OCI-LY3 (cell line): ENCODE measurements around the gene CREB5.

Source experiments
- H2AFZ ChIP-seq: fragments of 200-600, 300-600 bp; shearing (Covaris generic); 2 replicates; pipeline ENCODE4 v1.6.0; 2014; ENCODE audit warnings: antibody characterized with exemption, low read depth, low read length
- H3K27ac ChIP-seq: fragments of 200-600, 300-600 bp; sonication (generic); 2 replicates; pipeline ENCODE4 v1.5.1; 2014; ENCODE audit warnings: mild to moderate bottlenecking, low read length, moderate library complexity, mixed read lengths
- H3K27me3 ChIP-seq: fragments of 200-600, 300-600 bp; sonication (generic); 2 replicates; pipeline ENCODE4 v1.6.1; 2014; ENCODE audit warnings: low read depth, low read length, mixed read lengths
- H3K36me3 ChIP-seq: fragments of 200-600, 300-600 bp; sonication (generic); replicated peaks from 2 replicates; pipeline ENCODE3; 2014; ENCODE audit warnings: low read depth, low read length, mixed read lengths
- H3K4me1 ChIP-seq: fragments of 300-600, 200-600 bp; sonication (generic); 2 replicates; pipeline ENCODE4 v1.6.1; 2014; ENCODE audit warnings: low read length, mixed read lengths
- H3K4me2 ChIP-seq: fragments of 200-600, 300-600 bp; sonication (generic); 2 replicates; pipeline ENCODE4 v1.6.1; 2014; ENCODE audit warnings: low read length, mixed read lengths
- H3K4me3 ChIP-seq: fragments of 300-600, 200-600 bp; sonication (generic); 2 replicates; pipeline ENCODE4 v1.5.1; 2014; ENCODE audit warnings: antibody characterized with exemption, mild to moderate bottlenecking, low read length, moderate library complexity
- H3K79me2 ChIP-seq: fragments of 300-600, 200-600 bp; shearing (Covaris generic); 2 replicates; pipeline ENCODE4 v1.6.1; 2014; ENCODE audit warnings: mild to moderate bottlenecking, low read length, mixed read lengths
- H3K9ac ChIP-seq: fragments of 300-600, 200-600 bp; shearing (Covaris generic); 2 replicates; pipeline ENCODE4 v1.6.0; 2014; ENCODE audit warnings: mild to moderate bottlenecking, low read length, moderate library complexity
- H3K9me3 ChIP-seq: fragments of 200-600, 300-600 bp; shearing (Covaris generic); 2 replicates; pipeline ENCODE4 v1.6.1; 2014; ENCODE audit warnings: low read length, mixed read lengths; ENCODE audit not compliant: insufficient read depth
- H4K20me1 ChIP-seq: fragments of 200-600, 300-600 bp; sonication (generic); 2 replicates; pipeline ENCODE4 v1.6.1; 2016; ENCODE audit warnings: low read length, mixed read lengths; ENCODE audit not compliant: insufficient read depth
- CTCF ChIP-seq: fragments of 200-600, 300-600 bp; sonication (generic); IDR thresholded peaks from 2 replicates; pipeline ENCODE4 v1.5.1; 2014; ENCODE audit warnings: antibody characterized with exemption, low read length, low read depth
- EZH2phosphoT487 ChIP-seq: fragments of 200-600 bp; shearing (Covaris generic); IDR thresholded peaks from 2 replicates; pipeline ENCODE4 v1.6.1; 2018; ENCODE audit warnings: antibody characterized with exemption, mixed run types, low read depth

CREB5 gene

GRCh38 chr7:28841766-28842165 lies 429.4 kb downstream of the CREB5 start:
- H3K27ac ChIP-seq: no peak overlapping the region
- no peaks in the 10 kb centered on the region for H3K27me3 ChIP-seq
- no peaks in the 10 kb centered on the region for H3K9me3 ChIP-seq
- H3K4me1 ChIP-seq: no peaks in the 10 kb centered on the region
- H3K4me3 ChIP-seq: no peak overlapping the region
- no peak overlapping the region for H2AFZ ChIP-seq
- no peak overlapping the region for H3K9ac ChIP-seq
- H3K4me2 ChIP-seq: no peak overlapping the region
- H4K20me1 ChIP-seq: no peaks in the 10 kb centered on the region
- H3K79me2 ChIP-seq: no peaks in the 10 kb centered on the region
- H3K36me3 ChIP-seq: no peaks in the 10 kb centered on the region
- no peak for TF ChIP-seq EZH2phosphoT487
- no peak for TF ChIP-seq CTCF

DNA sequence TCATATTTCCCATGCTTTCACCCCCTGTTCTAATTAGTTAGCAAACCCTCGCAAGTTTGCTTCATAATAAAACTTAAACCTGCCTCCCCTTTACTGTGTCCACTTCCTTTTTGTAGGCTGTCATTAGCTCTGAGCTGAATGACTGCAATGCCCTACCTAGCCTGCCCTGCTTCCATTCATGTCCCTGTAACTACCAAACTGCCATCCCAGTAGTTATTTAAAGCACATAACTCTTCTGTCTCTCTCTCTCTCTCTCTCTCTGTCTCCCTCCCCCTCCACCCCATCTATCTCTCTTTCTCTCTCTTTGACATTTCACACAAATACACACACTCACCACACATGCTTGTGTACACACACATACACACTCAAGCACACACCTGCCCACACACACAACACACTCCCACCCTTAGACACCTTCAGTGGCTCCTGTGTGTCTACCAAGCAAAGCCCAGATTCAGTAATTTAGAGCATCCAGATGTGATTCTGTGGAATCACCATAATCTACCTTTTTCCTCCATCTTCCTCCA lies 430.5 kb downstream of the CREB5 start:
- H3K4me2 ChIP-seq: no peak overlapping the region
- no peak overlapping the region for H3K4me3 ChIP-seq
- no peaks in the 10 kb centered on the region for H3K79me2 ChIP-seq
- no peaks in the 10 kb centered on the region for H3K36me3 ChIP-seq
- H3K9ac ChIP-seq: no peak overlapping the region
- H2AFZ ChIP-seq: no peak overlapping the region
- H3K9me3 ChIP-seq: no peaks in the 10 kb centered on the region
- H3K4me1 ChIP-seq: no peaks in the 10 kb centered on the region
- no peak overlapping the region for H3K27ac ChIP-seq
- TF ChIP-seq CTCF (no peak), EZH2phosphoT487 (no peak)
- H4K20me1 ChIP-seq: no peaks in the 10 kb centered on the region
- H3K27me3 ChIP-seq: no peaks in the 10 kb centered on the region

DNA sequence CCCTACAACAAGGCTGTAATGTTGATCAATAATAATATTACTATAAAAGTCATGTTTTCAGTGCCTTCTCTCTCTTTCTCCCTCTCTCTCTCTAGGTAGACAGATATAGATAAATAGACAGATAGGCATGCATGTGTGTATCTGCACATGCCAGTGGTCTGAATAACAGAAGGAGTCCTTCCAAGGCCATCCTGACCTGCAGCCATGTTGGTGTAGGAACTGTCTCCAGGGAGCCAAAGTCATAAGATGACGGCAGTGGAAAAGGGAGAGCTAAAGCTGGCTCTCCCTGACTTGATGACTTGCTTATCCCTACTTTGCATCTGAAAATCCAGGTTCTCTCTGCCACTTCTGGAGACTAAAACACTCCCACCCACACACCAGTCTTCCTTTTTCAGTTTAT lies 432.8 kb downstream of the CREB5 start:
- Histone ChIP-seq H3K4me1 (no peaks in the 10 kb centered on the region), H3K27me3 (0 out of 2 replicates have a peak, but pooled peaks cover 3% of the 10 kb centered on the region), H3K27ac (no peak overlapping the region), H3K36me3 (no peaks in the 10 kb centered on the region), H3K79me2 (no peaks in the 10 kb centered on the region), H3K9me3 (no peaks in the 10 kb centered on the region), H3K4me3 (no peak overlapping the region), H4K20me1 (no peaks in the 10 kb centered on the region), H3K9ac (no peak overlapping the region), H3K4me2 (no peak overlapping the region), H2AFZ (no peak overlapping the region)
- TF ChIP-seq EZH2phosphoT487 (no peak), CTCF (no peak)

- Histone ChIP-seq H2AFZ (no peak overlapping the region), H3K36me3 (no peaks in the 10 kb centered on the region), H3K4me2 (no peak overlapping the region), H3K27me3 (peaks cover 21% of the 10 kb centered on the region), H3K9me3 (no peaks in the 10 kb centered on the region), H3K79me2 (no peaks in the 10 kb centered on the region), H3K4me1 (no peaks in the 10 kb centered on the region), H4K20me1 (no peaks in the 10 kb centered on the region), H3K9ac (no peak overlapping the region), H3K4me3 (no peak overlapping the region), H3K27ac (no peak overlapping the region)
- TF ChIP-seq CTCF: no peak
- no peak for TF ChIP-seq EZH2phosphoT487
Measured at GRCh38 chr7:28847176-28847575, 434.9 kb downstream of the CREB5 start.
